A549 (cell line): ENCODE measurements around the gene NEK2. TPM values are rescaled to one million over a fixed set of nuclear protein-coding genes. Genes with fewer than 3 reads are reported as not detected.

Experiments used
- ATAC-seq, 2 experiments: fragments of 200-7000 bp in 1 of 2; fragments of >200 bp in 1 of 2; cut with Nextera tagmentation in 1 of 2; cut with Tn5 transposase in 1 of 2; 3 replicates each; pipeline versions ENCODE4 v1.8.0 to v1.9.1; 2018 to 2020; ENCODE audit warnings: mild to moderate bottlenecking in 1 of 2, moderate library complexity in 1 of 2
- CTCF ChIA-PET: fragments of 300-600 bp; sonication (Branson Sonifier 250); formaldehyde crosslinking; extraction: SDS; loops from one replicate; lab custom pipeline; 2021; ENCODE audit warnings: antibody characterized with exemption, inconsistent platforms; lab: Yijun Ruan, JAX
- POLR2A ChIA-PET: fragments of 350-600 bp; formaldehyde crosslinking; extraction: SDS; loops from one replicate; lab custom pipeline; 2021; ENCODE audit warnings: antibody characterized with exemption, inconsistent platforms; lab: Yijun Ruan, JAX
- DNase-seq, 2 experiments: peaks; one replicate each; pipeline versions ENCODE4 v3.0.0 to v3.0.0-alpha.2; 2011 to 2016; ENCODE audit warnings: low read depth in 1 of 2, low spot score in 1 of 2
- FAIRE-seq: peaks from 2 replicates; lab custom pipeline; 2011; peaks lifted over from hg19 to GRCh38; lab: Jason Lieb, UNC
- H3K27ac ChIP-seq, 2 experiments: fragments of >200 bp; sonication (Bioruptor Twin); formaldehyde crosslinking; 3 replicates each; pipeline ENCODE4 v1.5.1; 2016 to 2017
- H3K4me1 ChIP-seq: fragments of >200 bp; sonication (Bioruptor Twin); formaldehyde crosslinking; 3 replicates; pipeline ENCODE4 v1.6.1; 2016
- H3K4me2 ChIP-seq: fragments of >200 bp; sonication (Bioruptor Twin); formaldehyde crosslinking; 3 replicates; pipeline ENCODE4 v1.6.1; 2016
- H3K4me3 ChIP-seq: fragments of >200 bp; sonication (Bioruptor Twin); formaldehyde crosslinking; 3 replicates; pipeline ENCODE4 v1.5.1; 2016
- H3K9me3 ChIP-seq: fragments of >200 bp; sonication (Bioruptor Twin); formaldehyde crosslinking; 3 replicates; pipeline ENCODE4 v1.6.1; 2016
- BCL3 ChIP-seq: fragments of >200 bp; sonication (Bioruptor Twin); formaldehyde crosslinking; IDR thresholded peaks from 3 replicates; pipeline ENCODE4 v1.6.1; 2016
- BHLHE40 ChIP-seq: IDR thresholded peaks from 2 replicates; pipeline ENCODE4 v1.6.1; 2012; ENCODE audit warnings: low read depth, low read length, inconsistent platforms
- CBX2 ChIP-seq: fragments of 200-600 bp; sonication (generic); IDR thresholded peaks from 2 replicates; pipeline ENCODE4 v1.6.1; 2016; ENCODE audit warnings: low read depth, mild to moderate bottlenecking, borderline replicate concordance
- CHD2 ChIP-seq: fragments of 150-350 bp; IDR thresholded peaks from 2 replicates; pipeline ENCODE4 v1.6.1; 2014; ENCODE audit warnings: low read length; ENCODE audit not compliant: partially characterized antibody
- E2F6 ChIP-seq: IDR thresholded peaks from 2 replicates; pipeline ENCODE4 v1.6.1; 2012; ENCODE audit warnings: low read depth, borderline replicate concordance
- EHF ChIP-seq: fragments of 250-450 bp; sonication (Bioruptor Pico); IDR thresholded peaks from 2 replicates; pipeline ENCODE4 v1.5.0; 2020; ENCODE audit warnings: mild to moderate bottlenecking
- ELK1 ChIP-seq: fragments of 150-350 bp; IDR thresholded peaks from 2 replicates; pipeline ENCODE4 v1.6.1; 2014; ENCODE audit warnings: low read depth, mild to moderate bottlenecking, low read length
- HES2 ChIP-seq: fragments of >200 bp; sonication (Bioruptor Twin); formaldehyde crosslinking; IDR thresholded peaks from 2 replicates; pipeline ENCODE4 v1.6.1; 2016
- HEYL ChIP-seq: fragments of 250-450 bp; sonication (Bioruptor Pico); IDR thresholded peaks from 2 replicates; pipeline ENCODE4 v1.8.0; 2021; ENCODE audit warnings: mild to moderate bottlenecking, moderate library complexity
- HMGXB4 ChIP-seq: fragments of 250-450 bp; sonication (Bioruptor Pico); IDR thresholded peaks from 2 replicates; pipeline ENCODE4 v1.5.0; 2021; ENCODE audit warnings: mild to moderate bottlenecking, moderate library complexity, borderline replicate concordance
- HOXA7 ChIP-seq: fragments of 250-450 bp; sonication (Bioruptor Pico); IDR thresholded peaks from 2 replicates; pipeline ENCODE4 v1.5.0; 2020; ENCODE audit warnings: mild to moderate bottlenecking, moderate library complexity
- HOXB13 ChIP-seq: fragments of 250-450 bp; sonication (Bioruptor Pico); IDR thresholded peaks from 2 replicates; pipeline ENCODE4 v1.5.0; 2020; ENCODE audit warnings: low read depth, mild to moderate bottlenecking, moderate library complexity
- JUN ChIP-seq, 2 experiments: fragments of >200 bp; sonication (Bioruptor Twin); formaldehyde crosslinking; IDR thresholded peaks; 2 replicates in 1 of 2; 3 replicates in 1 of 2; pipeline ENCODE4 v1.6.1; 2016 to 2017
- JUNB ChIP-seq: fragments of >200 bp; sonication (Bioruptor Twin); formaldehyde crosslinking; IDR thresholded peaks from 2 replicates; pipeline ENCODE4 v1.6.1; 2016
- KDM1A ChIP-seq: fragments of 200-600 bp; sonication (generic); IDR thresholded peaks from 2 replicates; pipeline ENCODE4 v1.6.1; 2016; ENCODE audit warnings: low read depth, mild to moderate bottlenecking
- MAFK ChIP-seq: fragments of 450-650 bp; IDR thresholded peaks from 2 replicates; pipeline ENCODE4 v1.6.1; 2014; ENCODE audit not compliant: partially characterized antibody
- NPAS2 ChIP-seq: fragments of 250-450 bp; sonication (Bioruptor Pico); IDR thresholded peaks from 2 replicates; pipeline ENCODE4 v1.8.0; 2022; ENCODE audit warnings: mild to moderate bottlenecking, moderate library complexity, borderline replicate concordance
- NR3C1 ChIP-seq: fragments of >200 bp; sonication (Bioruptor Twin); formaldehyde crosslinking; IDR thresholded peaks from 3 replicates; pipeline ENCODE4 v1.6.1; 2017
- PBX3 ChIP-seq: IDR thresholded peaks from 2 replicates; pipeline ENCODE4 v1.6.1; 2012
- POLR2A ChIP-seq: IDR thresholded peaks from 2 replicates; pipeline ENCODE4 v1.6.1; 2012; ENCODE audit warnings: mild to moderate bottlenecking, low read length
- POLR2AphosphoS2 ChIP-seq: conservative IDR thresholded peaks from 2 replicates; pipeline ENCODE4 v1.6.1; 2012; ENCODE audit warnings: low read length, improper control_type of control experiment, inconsistent platforms
- RARB ChIP-seq: fragments of 250-450 bp; sonication (Bioruptor Pico); IDR thresholded peaks from 2 replicates; pipeline ENCODE4 v1.8.0; 2021; ENCODE audit warnings: mild to moderate bottlenecking, moderate library complexity
- RCOR1 ChIP-seq: fragments of 150-350 bp; IDR thresholded peaks from 2 replicates; pipeline ENCODE4 v1.6.1; 2014; ENCODE audit warnings: antibody characterized with exemption, low read length, low read depth
- REST ChIP-seq: fragments of 200-600 bp; sonication (generic); IDR thresholded peaks from 2 replicates; pipeline ENCODE4 v1.6.1; 2016; ENCODE audit warnings: antibody characterized with exemption, mild to moderate bottlenecking, moderate library complexity
- SREBF2 ChIP-seq: fragments of 450-650 bp; IDR thresholded peaks from 2 replicates; pipeline ENCODE4 v1.6.1; 2014; ENCODE audit warnings: mild to moderate bottlenecking, moderate library complexity
- TP53 ChIP-seq: fragments of 250-450 bp; sonication (Bioruptor Pico); IDR thresholded peaks from 2 replicates; pipeline ENCODE4 v1.5.0; 2021; ENCODE audit warnings: mild to moderate bottlenecking, moderate library complexity
- USF2 ChIP-seq: fragments of 450-650 bp; IDR thresholded peaks from 2 replicates; pipeline ENCODE4 v1.6.1; 2014; ENCODE audit warnings: antibody characterized with exemption
- ZFP36 ChIP-seq: fragments of 450-650 bp; IDR thresholded peaks from 2 replicates; pipeline ENCODE4 v1.6.1; 2014; ENCODE audit warnings: borderline replicate concordance; ENCODE audit not compliant: partially characterized antibody
- ZNF302 ChIP-seq: fragments of 250-450 bp; sonication (Bioruptor Pico); IDR thresholded peaks from 2 replicates; pipeline ENCODE4 v1.9.0; 2021; ENCODE audit warnings: inconsistent platforms, mild to moderate bottlenecking, moderate library complexity
- WGBS: methylation state at CpG from one replicate; pipeline ENCODE4 v1.1.6; 2017; ENCODE audit errors: missing lambda C conversion rate; 5-methylcytosine and 5-hydroxymethylcytosine counted together
- polyA plus RNA-seq, 4 experiments: library from polyadenylated mRNA; depleted of rRNA in 3 of 4; stranded (reverse); fragments of >200 nt; fragmentation: RNase III in 1 of 4; extraction: RNeasy Plus Mini Kit Qiagen cat#74134 plus additional on column Dnase treatment in 1 of 4; gene quantifications; 2 replicates in 3 of 4; 3 replicates in 1 of 4; pipeline ENCODE4 v1.2.3, GENCODE V29; 2011 to 2017

Gene NEK2
- polyA plus RNA-seq, 2 of the 4 experiments (the other 2 are of a cell fraction): 42.0 to 65.3 TPM

GRCh38 chr1:211613108-211613947 is 62.1 kb downstream of the NEK2 start:
- peaks cover 31% of the 10 kb centered on the region for H3K4me1 ChIP-seq
- ChIA-PET CTCF (interaction anchor here (0.8 to 1.5 kb wide), 2 partner anchors 20 to 290 kb away, joined by 3 to 4 read pairs; no protein-coding TSS in a partner anchor), POLR2A (interaction anchor here (1.1 kb wide), 1 partner anchor 34 kb away, joined by 3 read pairs; the partner anchor contains the start of gene SLC30A1)
- TF ChIP-seq PBX3 (no peak), BCL3 (no peak), JUNB (no peak), POLR2A (no peak), E2F6 (no peak), REST (no peak), POLR2AphosphoS2 (no peak), CHD2 (no peak), HOXA7 (CRISPR knock-in tag) (no peak), RCOR1 (no peak), HES2 (no peak), TP53 (CRISPR knock-in tag) (no peak), KDM1A (no peak), RARB (no peak), NR3C1 (no peak), CBX2 (no peak), MAFK (peak; percentile 92), SREBF2 (no peak), JUN (IDR thresholded peaks at IDR 0.05) (no peak), ZNF302 (CRISPR knock-in tag) (no peak; the same call in 1 of the 2 replicates), HEYL (CRISPR knock-in tag) (0 out of 2 replicates have a peak, but pooled peaks have one; percentile 21), EHF (CRISPR knock-in tag) (no peak; the same call in 1 of the 2 replicates), USF2 (no peak), HOXB13 (CRISPR knock-in tag) (peak; percentile 68), NPAS2 (CRISPR knock-in tag) (no peak), ZFP36 (no peak), HMGXB4 (CRISPR knock-in tag) (no peak), BHLHE40 (peak; percentile 78), ELK1 (no peak)

More at GRCh38 chr1:211613108-211613947, 62.1 kb downstream of the NEK2 start:
- H3K27ac ChIP-seq: peak overlapping the region; percentile 77 to 89
- DNase-seq (peak; percentile 43 to 79), FAIRE-seq (no peak), ATAC-seq (peak; percentile 93 to 94)
- WGBS: 54% methylated on average over 8 of the region's 8 CpGs
- H3K9me3 ChIP-seq: no peaks in the 10 kb centered on the region
- no peak overlapping the region for H3K4me3 ChIP-seq
- peak overlapping the region; percentile 45 for H3K4me2 ChIP-seq
